H1 (cell line): ENCODE measurements around the gene MMADHC. TPM values are rescaled to one million over a fixed set of nuclear protein-coding genes. Genes with fewer than 3 reads are reported as not detected.

Experiments used
- CTCF ChIA-PET: fragments of 300-600 bp; sonication (Branson Sonifier 250); formaldehyde crosslinking; loops from one replicate; lab custom pipeline; 2021; ENCODE audit not compliant: partially characterized antibody; lab: Charles Lee
- POLR2A ChIA-PET: fragments of 300-600 bp; sonication (Branson Sonifier 250); formaldehyde crosslinking; loops from one replicate; lab custom pipeline; 2021; ENCODE audit warnings: inconsistent platforms; ENCODE audit not compliant: partially characterized antibody; lab: Charles Lee
- DNase-seq, 2 experiments: peaks; one replicate each; pipeline versions ENCODE4 v3.0.0 to v3.0.0-alpha.2; 2010 to 2022; ENCODE audit warnings: low spot score in 2 of 2, low read depth in 1 of 2, mixed read lengths in 1 of 2
- FAIRE-seq: peaks from 2 replicates; lab custom pipeline; 2011; peaks lifted over from hg19 to GRCh38; lab: Jason Lieb, UNC
- H2AFZ ChIP-seq: 2 replicates; pipeline ENCODE4 v1.8.1; 2012; ENCODE audit warnings: low read length, inconsistent platforms
- H2AK5ac ChIP-seq: 2 replicates; pipeline ENCODE4 v1.6.1; 2013; ENCODE audit warnings: low read depth, low read length
- H2BK120ac ChIP-seq: replicated peaks from 2 replicates; pipeline ENCODE3; 2013; ENCODE audit warnings: low read depth, low read length, inconsistent platforms
- H2BK12ac ChIP-seq: 2 replicates; pipeline ENCODE4 v1.6.1; 2013; ENCODE audit warnings: low read depth, low read length
- H2BK15ac ChIP-seq: 2 replicates; pipeline ENCODE4 v1.6.1; 2013; ENCODE audit warnings: low read length
- H2BK20ac ChIP-seq: 2 replicates; pipeline ENCODE4 v1.6.1; 2013; ENCODE audit warnings: low read length
- H2BK5ac ChIP-seq: 2 replicates; pipeline ENCODE4 v1.6.1; 2013; ENCODE audit warnings: low read depth, low read length
- H3K14ac ChIP-seq: 2 replicates; pipeline ENCODE4 v1.6.1; 2013; ENCODE audit warnings: inconsistent platforms; ENCODE audit not compliant: insufficient read length
- H3K18ac ChIP-seq: 2 replicates; pipeline ENCODE4 v1.6.1; 2013; ENCODE audit warnings: low read length; ENCODE audit errors: extremely low read depth
- H3K23ac ChIP-seq: 2 replicates; pipeline ENCODE4 v1.6.1; 2013; ENCODE audit warnings: inconsistent platforms; ENCODE audit not compliant: insufficient read length
- H3K23me2 ChIP-seq: 2 replicates; pipeline ENCODE4 v1.6.1; 2013; ENCODE audit warnings: low read depth, low read length
- H3K27ac ChIP-seq: 2 replicates; pipeline ENCODE4 v1.6.1; 2011; ENCODE audit warnings: low read depth, low read length, inconsistent platforms
- H3K27me3 ChIP-seq, 4 experiments: replicated peaks in 1 of 4; 1 replicate in 1 of 4; 2 replicates in 3 of 4; pipeline versions ENCODE4 v1.6.1 to v1.8.1; 2011 to 2013; ENCODE audit warnings: low read length in 3 of 4, mild to moderate bottlenecking in 3 of 4, inconsistent platforms in 2 of 4, mixed read lengths in 2 of 4, moderate library complexity in 1 of 4; ENCODE audit not compliant: control insufficient read depth in 3 of 4, insufficient read depth in 3 of 4; ENCODE audit errors: extremely low read depth in 1 of 4
- H3K36me3 ChIP-seq, 4 experiments: 2 replicates each; pipeline versions ENCODE4 v1.6.1 to v1.8.1; 2011 to 2013; ENCODE audit warnings: mild to moderate bottlenecking in 4 of 4, low read length in 3 of 4, moderate library complexity in 2 of 4, control low read depth in 1 of 4, inconsistent platforms in 1 of 4; ENCODE audit not compliant: insufficient read depth in 4 of 4, control insufficient read depth in 2 of 4
- H3K4ac ChIP-seq: replicated peaks from 2 replicates; pipeline ENCODE3; 2013; ENCODE audit warnings: low read length, low read depth, mixed read lengths, inconsistent platforms; ENCODE audit not compliant: insufficient read length
- H3K4me1 ChIP-seq, 4 experiments: replicated peaks in 1 of 4; 1 replicate in 1 of 4; 2 replicates in 3 of 4; pipeline versions ENCODE4 v1.6.1 to v1.8.1; 2011 to 2013; ENCODE audit warnings: low read length in 3 of 4, inconsistent platforms in 2 of 4, mixed read lengths in 1 of 4; ENCODE audit not compliant: insufficient read depth in 4 of 4, control insufficient read depth in 3 of 4
- H3K4me2 ChIP-seq, 2 experiments: 2 replicates each; pipeline versions ENCODE4 v1.6.1 to v1.8.1; 2011 to 2013; ENCODE audit warnings: low read depth in 2 of 2, low read length in 2 of 2, control low read depth in 1 of 2, inconsistent platforms in 1 of 2, mild to moderate bottlenecking in 1 of 2; ENCODE audit not compliant: insufficient read depth in 1 of 2
- H3K4me3 ChIP-seq, 4 experiments: fragments of 200-600, 300-600 bp in 1 of 4; sonication (generic), shearing (Covaris generic), sonication (Bioruptor Twin) in 1 of 4; 2 replicates each; pipeline versions ENCODE4 v1.5.1 to v1.8.1; 2011 to 2016; ENCODE audit warnings: low read length in 4 of 4, low read depth in 3 of 4, control low read depth in 2 of 4, inconsistent platforms in 2 of 4, mild to moderate bottlenecking in 2 of 4, mixed read lengths in 1 of 4, moderate library complexity in 1 of 4; ENCODE audit not compliant: insufficient read depth in 2 of 4; ENCODE audit errors: extremely low read depth in 1 of 4
- H3K56ac ChIP-seq: replicated peaks from 2 replicates; pipeline ENCODE3; 2013; ENCODE audit warnings: low read depth, mild to moderate bottlenecking, mixed read lengths, low read length, inconsistent platforms; ENCODE audit not compliant: insufficient read length
- H3K79me1 ChIP-seq: 2 replicates; pipeline ENCODE4 v1.6.1; 2013; ENCODE audit warnings: low read depth, low read length, control low read depth
- H3K79me2 ChIP-seq, 2 experiments: 2 replicates each; pipeline versions ENCODE4 v1.6.1 to v1.8.1; 2012 to 2013; ENCODE audit warnings: low read length in 2 of 2, mild to moderate bottlenecking in 2 of 2, inconsistent platforms in 1 of 2; ENCODE audit not compliant: insufficient read depth in 2 of 2, control insufficient read depth in 1 of 2
- H3K9ac ChIP-seq, 4 experiments: replicated peaks in 1 of 4; 1 replicate in 1 of 4; 2 replicates in 3 of 4; pipeline versions ENCODE4 v1.6.1 to v1.8.1; 2011 to 2013; ENCODE audit warnings: low read depth in 3 of 4, low read length in 3 of 4, control low read depth in 2 of 4, mild to moderate bottlenecking in 2 of 4, moderate library complexity in 2 of 4, inconsistent platforms in 1 of 4; ENCODE audit errors: extremely low read depth in 1 of 4
- H3K9me3 ChIP-seq, 2 experiments: 2 replicates each; pipeline versions ENCODE4 v1.6.1 to v1.8.1; 2012 to 2013; ENCODE audit warnings: mild to moderate bottlenecking in 2 of 2, moderate library complexity in 2 of 2, control low read depth in 1 of 2, inconsistent platforms in 1 of 2, low read depth in 1 of 2, low read length in 1 of 2, mixed read lengths in 1 of 2; ENCODE audit not compliant: insufficient read depth in 2 of 2
- H4K20me1 ChIP-seq, 2 experiments: replicated peaks in 1 of 2; 2 replicates each; pipeline versions ENCODE3 to v1.8.1; 2011 to 2013; ENCODE audit warnings: inconsistent platforms in 2 of 2, low read length in 2 of 2, mild to moderate bottlenecking in 1 of 2; ENCODE audit not compliant: insufficient read depth in 2 of 2, control insufficient read depth in 1 of 2
- H4K5ac ChIP-seq: 2 replicates; pipeline ENCODE4 v1.6.1; 2013; ENCODE audit warnings: low read length, low read depth, mixed read lengths, inconsistent platforms; ENCODE audit not compliant: insufficient read length
- H4K8ac ChIP-seq: 2 replicates; pipeline ENCODE4 v1.8.0; 2013; ENCODE audit warnings: mild to moderate bottlenecking, moderate library complexity, low read length, inconsistent platforms; ENCODE audit not compliant: insufficient read depth; ENCODE audit errors: extremely low read depth
- H4K91ac ChIP-seq: replicated peaks from 2 replicates; pipeline ENCODE3; 2013; ENCODE audit warnings: low read length, mixed read lengths, inconsistent platforms; ENCODE audit not compliant: insufficient read length
- KDM5A ChIP-seq: fragments of 200-600 bp; IDR thresholded peaks from 2 replicates; pipeline ENCODE4 v1.7.1; 2012; ENCODE audit warnings: mild to moderate bottlenecking, low read length, inconsistent platforms, mixed read lengths
- POLR2AphosphoS5 ChIP-seq: IDR thresholded peaks from 2 replicates; pipeline ENCODE4 v1.6.1; 2011; ENCODE audit warnings: low read depth, low read length
- WGBS, 2 experiments: shearing (Covaris generic) in 1 of 2; methylation state at CpG; one replicate each; pipeline versions ENCODE4 v1.1.6 to v1.1.7; 2013 to 2015; ENCODE audit warnings: low lambda C conversion rate in 2 of 2, mixed read lengths in 2 of 2, inconsistent platforms in 1 of 2, low coverage in 1 of 2, missing lambda C conversion rate in 1 of 2; ENCODE audit not compliant: insufficient replicate concordance in 2 of 2, insufficient coverage in 1 of 2, insufficient read length in 1 of 2; ENCODE audit errors: extremely low coverage in 1 of 2, missing lambda C conversion rate in 1 of 2; 5-methylcytosine and 5-hydroxymethylcytosine counted together
- polyA plus RNA-seq, 7 experiments: library from polyadenylated mRNA; depleted of rRNA in 3 of 7; stranded (reverse) in 5 of 7; unstranded in 2 of 7; fragments of >200 nt in 5 of 7; fragments of 200-250 nt in 2 of 7; gene quantifications; 1 replicate in 5 of 7; 2 replicates in 1 of 7; 4 replicates in 1 of 7; pipeline versions ENCODE4 v1.2.1 to v1.2.3, GENCODE V29; 2011 to 2013; ENCODE audit warnings: missing spikeins in 2 of 7, mixed read lengths in 2 of 7
- total RNA-seq: library from RNA; stranded (reverse); fragmentation: NEBNext Ultra II Directional; extraction: Animal tissue kit (Norgen Biotek cat#: 25700); gene quantifications from 2 replicates; pipeline ENCODE4 v1.2.1, GENCODE V29; 2021
- TF ChIP-seq, protein P1 (sequence below), 3 experiments: IDR thresholded peaks; 1 replicate in 2 of 3; 2 replicates in 1 of 3; pipeline versions ENCODE4 v1.5.1 to v1.6.1; 2011; ENCODE audit warnings: low read length in 3 of 3, mild to moderate bottlenecking in 3 of 3, inconsistent platforms in 2 of 3, low read depth in 1 of 3, moderate library complexity in 1 of 3; ENCODE audit not compliant: insufficient read depth in 1 of 3; ENCODE audit errors: control extremely low read depth in 1 of 3

MMADHC gene
- total and polyA plus RNA-seq, 2 of the 8 experiments (the other 6 are each of a cell fraction or from before 2014, with no cell fraction given), result 61.1 to 130 TPM

DNA sequence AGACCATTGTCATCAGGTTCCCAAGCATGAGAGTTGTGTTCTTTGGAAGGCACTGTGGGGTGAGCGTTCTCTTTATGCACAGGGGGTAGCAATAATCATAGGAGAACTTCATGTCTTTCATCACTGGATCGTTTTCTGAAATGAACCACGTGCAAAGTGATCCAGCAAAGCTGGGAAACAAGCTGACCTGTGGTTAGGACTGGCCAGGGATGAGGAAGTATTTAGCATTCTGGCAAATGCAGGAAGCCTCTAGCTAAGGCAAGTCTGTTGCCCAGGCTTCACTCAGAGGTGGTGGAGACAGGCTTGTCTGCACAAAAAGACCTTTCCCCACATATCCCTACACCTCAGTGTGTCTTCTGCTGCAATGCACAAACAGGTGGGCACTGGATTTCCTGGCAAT is 58.6 kb downstream of the MMADHC start:
- Histone ChIP-seq H2BK15ac (no peak overlapping the region), H3K79me2 (no peaks in the 10 kb centered on the region), H3K4me1 (no peaks in the 10 kb centered on the region; a peak in 2 of 7 replicates), H4K8ac (no peak overlapping the region), H3K56ac (no peak overlapping the region), H2AFZ (no peak overlapping the region), H3K4me3 (no peak overlapping the region), H3K27me3 (no peaks in the 10 kb centered on the region), H2BK12ac (no peak overlapping the region), H3K23me2 (no peaks in the 10 kb centered on the region), H3K79me1 (no peaks in the 10 kb centered on the region), H3K14ac (no peak overlapping the region), H4K5ac (no peak overlapping the region), H3K4me2 (no peak overlapping the region), H4K91ac (no peak overlapping the region), H3K9me3 (0 out of 4 replicates have a peak, but pooled peaks cover 0 to 4% of the 10 kb centered on the region in 2 experiments), H2AK5ac (no peak overlapping the region), H4K20me1 (no peaks in the 10 kb centered on the region), H3K9ac (no peak overlapping the region), H3K4ac (no peak overlapping the region), H2BK5ac (no peak overlapping the region), H3K27ac (no peak overlapping the region), H3K36me3 (no peaks in the 10 kb centered on the region), H3K23ac (no peak overlapping the region), H2BK120ac (no peak overlapping the region), H3K18ac (no peak overlapping the region), H2BK20ac (no peak overlapping the region)
- FAIRE-seq (no peak), DNase-seq (no peak)
- TF ChIP-seq, protein P1, sequence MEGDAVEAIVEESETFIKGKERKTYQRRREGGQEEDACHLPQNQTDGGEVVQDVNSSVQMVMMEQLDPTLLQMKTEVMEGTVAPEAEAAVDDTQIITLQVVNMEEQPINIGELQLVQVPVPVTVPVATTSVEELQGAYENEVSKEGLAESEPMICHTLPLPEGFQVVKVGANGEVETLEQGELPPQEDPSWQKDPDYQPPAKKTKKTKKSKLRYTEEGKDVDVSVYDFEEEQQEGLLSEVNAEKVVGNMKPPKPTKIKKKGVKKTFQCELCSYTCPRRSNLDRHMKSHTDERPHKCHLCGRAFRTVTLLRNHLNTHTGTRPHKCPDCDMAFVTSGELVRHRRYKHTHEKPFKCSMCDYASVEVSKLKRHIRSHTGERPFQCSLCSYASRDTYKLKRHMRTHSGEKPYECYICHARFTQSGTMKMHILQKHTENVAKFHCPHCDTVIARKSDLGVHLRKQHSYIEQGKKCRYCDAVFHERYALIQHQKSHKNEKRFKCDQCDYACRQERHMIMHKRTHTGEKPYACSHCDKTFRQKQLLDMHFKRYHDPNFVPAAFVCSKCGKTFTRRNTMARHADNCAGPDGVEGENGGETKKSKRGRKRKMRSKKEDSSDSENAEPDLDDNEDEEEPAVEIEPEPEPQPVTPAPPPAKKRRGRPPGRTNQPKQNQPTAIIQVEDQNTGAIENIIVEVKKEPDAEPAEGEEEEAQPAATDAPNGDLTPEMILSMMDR (IDR thresholded peaks at IDR 0.05; ENCODE audit: control extremely low read depth in 1 of 3, insufficient read depth in 1 of 3, low read depth in 1 of 3, low read length in 3 of 3), result peak in 2 of 3 experiments; percentile 2 to 7; a peak in 1 of 4 replicates
- TF ChIP-seq POLR2AphosphoS5 (no peak), KDM5A (no peak)
- WGBS, 2 experiments, result 83% methylated on average over 3 of the region's 3 CpGs; no CpG with 5 or more reads in 1 of the 2 experiments
- POLR2A ChIA-PET, result no interaction called here
- CTCF ChIA-PET, result interaction anchor here (1.1 to 1.7 kb wide), 2 partner anchors 36 to 73 kb away, joined by 3 to 5 read pairs; no protein-coding TSS in a partner anchor
